H7 (cell line): ENCODE results near the gene AR. TPM values are rescaled to one million over a fixed set of nuclear protein-coding genes. Genes with fewer than 3 reads are reported as not detected.
"Not testable (repeated sequence)": the region's sequence is repeated elsewhere in the genome, so short reads cannot be mapped to it uniquely, and the experiment has no call there.

ENCODE experiments used
- DNase-seq: peaks from one replicate; pipeline ENCODE4 v3.0.0; 2012
- H3K27me3 ChIP-seq: 2 replicates; pipeline ENCODE4 v1.6.0; 2011; ENCODE audit warnings: mild to moderate bottlenecking, low read length; ENCODE audit not compliant: control insufficient read depth, insufficient read depth
- H3K36me3 ChIP-seq: replicated peaks from 2 replicates; pipeline ENCODE4 v1.5.1; 2011; ENCODE audit warnings: low read length; ENCODE audit not compliant: control insufficient read depth, insufficient read depth
- H3K4me3 ChIP-seq: 2 replicates; pipeline ENCODE4 v1.5.1; 2011; ENCODE audit warnings: low read depth, mild to moderate bottlenecking, control low read depth, low read length, moderate library complexity; ENCODE audit not compliant: insufficient read depth
- total RNA-seq: library from RNA; depleted of rRNA; stranded (reverse); fragments of >200 nt; shearing (Covaris generic); gene quantifications from 2 replicates; pipeline ENCODE4 v1.2.3, GENCODE V29; 2014

Gene AR
- total RNA-seq, 1 experiment from 2014 or later = 8.3 TPM

DNA sequence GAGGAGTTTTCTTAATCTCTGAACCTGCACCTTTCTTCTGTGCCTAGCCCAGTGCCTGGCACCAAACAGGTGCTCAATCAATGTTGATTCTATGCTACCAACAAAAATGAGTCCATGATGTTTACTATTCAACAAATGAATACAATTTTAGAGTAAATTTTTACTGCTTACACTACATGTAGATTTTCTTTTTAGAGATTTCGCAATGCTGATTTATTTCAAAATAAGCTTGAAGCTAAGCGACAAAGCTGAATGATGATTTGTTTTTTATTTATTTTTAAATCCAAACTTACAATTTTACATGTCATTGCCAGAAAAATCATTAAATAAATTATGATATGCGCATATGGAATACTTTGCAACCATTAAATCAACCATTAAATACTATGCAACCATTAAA is 55.7 kb downstream of the AR start:
- no peak for DNase-seq
- Histone ChIP-seq H3K4me3 (no peak overlapping the region), H3K36me3 (no peaks in the 10 kb centered on the region), H3K27me3 (no peaks in the 10 kb centered on the region)

DNA sequence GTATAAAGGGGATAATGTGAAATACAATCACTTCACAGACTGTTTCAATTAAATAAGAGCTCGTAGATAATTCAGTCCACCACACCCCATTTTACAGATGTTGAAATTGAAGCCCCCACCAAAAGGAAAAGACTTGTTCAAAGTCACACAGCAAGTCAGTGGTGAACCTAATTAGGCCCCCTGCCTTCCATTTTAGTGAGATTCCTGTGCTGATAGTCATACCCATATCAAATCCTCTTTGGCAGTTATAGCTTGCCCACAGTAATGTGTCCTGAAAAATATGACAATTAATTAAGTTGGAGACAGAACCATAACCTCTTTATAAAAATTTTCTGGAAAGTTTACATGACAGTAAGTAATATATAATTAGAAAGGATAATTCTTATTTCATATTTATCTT is 58.0 kb downstream of the AR start:
- Histone ChIP-seq H3K36me3 (no peaks in the 10 kb centered on the region), H3K4me3 (no peak overlapping the region), H3K27me3 (no peaks in the 10 kb centered on the region)
- no peak for DNase-seq

DNA sequence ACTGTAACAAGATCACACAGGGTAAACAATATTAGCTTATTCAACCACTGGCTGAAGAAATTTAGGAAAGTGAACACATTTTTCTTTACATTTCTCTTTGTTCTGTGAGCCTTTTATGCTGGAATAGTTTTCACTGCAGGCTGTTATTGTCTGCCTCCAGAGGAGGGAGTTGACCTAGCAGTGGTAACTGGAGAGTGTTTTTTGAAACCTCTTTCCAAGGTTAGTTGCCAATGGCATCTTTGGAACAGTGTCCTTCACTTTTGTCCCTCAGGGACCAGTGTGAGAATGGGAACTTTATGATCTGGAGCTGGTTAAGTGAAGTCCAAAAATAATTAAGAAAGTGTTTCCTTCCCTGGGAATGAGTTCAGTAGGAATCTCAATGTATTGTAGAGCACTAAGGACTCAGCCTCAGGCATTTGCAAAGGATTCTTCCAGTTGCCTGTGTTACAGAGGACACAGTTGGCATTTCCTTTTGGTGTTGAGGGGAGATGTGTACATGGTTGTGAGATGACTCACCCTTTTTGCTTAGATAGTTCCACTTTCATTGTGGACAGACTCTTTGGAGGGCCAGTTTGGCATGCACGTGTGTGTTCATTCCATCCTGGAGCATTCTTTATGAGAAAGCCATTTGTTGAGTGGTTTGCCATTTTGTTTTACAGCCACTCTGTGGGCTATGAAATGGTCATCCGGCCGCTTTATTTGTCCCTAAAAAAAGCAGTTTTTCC is 61.3 kb downstream of the AR start:
- DNase-seq = no peak
- Histone ChIP-seq H3K4me3 (no peak overlapping the region), H3K27me3 (no peaks in the 10 kb centered on the region), H3K36me3 (no peaks in the 10 kb centered on the region)

DNA sequence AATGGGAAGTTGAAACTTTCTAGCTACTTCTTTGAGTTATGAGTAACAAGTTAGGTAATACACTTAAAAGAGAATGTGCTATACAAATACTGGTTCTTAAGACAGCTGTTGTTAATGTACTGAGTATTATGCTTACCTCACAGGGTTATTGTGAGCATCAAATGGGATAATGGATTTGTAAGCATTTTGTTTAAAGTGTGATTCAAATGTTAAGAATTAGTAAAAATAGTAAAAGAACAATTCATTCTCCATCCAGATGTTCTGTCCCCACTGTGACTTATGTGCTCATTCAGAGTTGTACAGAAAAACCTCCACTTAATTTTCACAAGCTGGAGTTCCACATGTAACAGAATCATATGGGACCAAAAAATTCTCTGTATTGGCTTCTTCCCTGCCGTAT is 63.6 kb downstream of the AR start:
- H3K36me3 ChIP-seq = no peaks in the 10 kb centered on the region
- no peaks in the 10 kb centered on the region for H3K27me3 ChIP-seq
- H3K4me3 ChIP-seq = no peak overlapping the region
- DNase-seq = no peak

DNA sequence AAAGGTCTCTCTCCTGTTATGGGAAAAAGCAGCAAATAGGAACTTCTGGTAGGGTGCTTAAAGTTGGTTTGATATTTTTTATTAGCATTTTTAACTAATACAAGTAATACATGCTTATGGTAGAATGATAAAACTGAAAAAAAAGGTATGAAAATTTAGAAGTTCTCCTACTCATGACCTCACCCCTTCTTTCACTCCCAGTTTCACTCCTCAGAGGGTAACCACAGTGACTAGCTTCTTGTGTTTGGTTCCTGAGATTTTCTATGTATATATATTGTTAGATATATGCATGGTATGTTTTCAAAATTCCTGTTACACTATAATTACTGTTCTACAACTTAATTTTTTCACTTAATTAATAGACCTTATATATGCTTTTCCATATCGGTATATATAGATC is 66.5 kb downstream of the AR start:
- Histone ChIP-seq H3K27me3 (no peaks in the 10 kb centered on the region), H3K4me3 (no peak overlapping the region), H3K36me3 (no peaks in the 10 kb centered on the region)
- DNase-seq = no peak

DNA sequence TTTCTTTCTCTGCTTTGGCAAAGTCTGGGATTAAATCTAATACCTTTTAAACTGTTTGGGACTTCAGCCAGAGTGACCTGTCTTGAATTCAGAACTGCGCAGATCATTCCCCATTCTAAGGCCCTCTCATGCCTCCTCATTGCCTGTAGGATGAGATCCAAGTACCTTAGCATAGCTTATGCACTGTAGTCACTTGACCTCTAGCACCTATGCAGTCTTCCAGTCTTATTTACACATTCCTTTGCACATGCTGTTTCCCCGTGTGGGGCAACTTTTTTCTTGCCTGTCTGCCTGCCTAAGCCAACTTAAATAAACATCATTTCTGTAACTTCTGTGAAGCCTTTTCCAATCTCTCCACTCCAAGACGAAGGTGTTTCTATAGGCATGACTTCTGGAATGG is 68.4 kb downstream of the AR start:
- H3K36me3 ChIP-seq = no peaks in the 10 kb centered on the region
- H3K27me3 ChIP-seq = no peaks in the 10 kb centered on the region
- no peak for DNase-seq
- no peak overlapping the region for H3K4me3 ChIP-seq

DNA sequence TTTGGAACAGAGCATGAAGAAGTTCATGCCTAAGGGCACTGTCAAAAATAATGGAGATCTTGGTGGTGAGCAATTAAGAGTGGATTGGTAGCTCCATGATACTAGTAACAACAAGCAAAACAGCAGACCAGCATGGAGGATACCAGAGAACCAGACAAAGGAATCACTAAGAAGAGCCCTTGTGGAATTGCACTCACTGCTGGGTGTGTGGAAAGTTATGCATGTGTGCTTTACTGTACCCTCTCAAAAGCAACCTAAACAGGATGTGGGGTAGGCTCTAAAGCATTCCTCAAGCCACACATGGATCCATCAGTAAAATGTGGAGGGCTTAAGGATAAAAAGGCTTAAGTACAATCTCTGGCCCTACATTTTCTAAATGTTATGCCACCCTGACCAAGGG is 69.5 kb downstream of the AR start:
- Histone ChIP-seq H3K36me3 (no peaks in the 10 kb centered on the region), H3K27me3 (no peaks in the 10 kb centered on the region), H3K4me3 (no peak overlapping the region)
- DNase-seq = no peak

DNA sequence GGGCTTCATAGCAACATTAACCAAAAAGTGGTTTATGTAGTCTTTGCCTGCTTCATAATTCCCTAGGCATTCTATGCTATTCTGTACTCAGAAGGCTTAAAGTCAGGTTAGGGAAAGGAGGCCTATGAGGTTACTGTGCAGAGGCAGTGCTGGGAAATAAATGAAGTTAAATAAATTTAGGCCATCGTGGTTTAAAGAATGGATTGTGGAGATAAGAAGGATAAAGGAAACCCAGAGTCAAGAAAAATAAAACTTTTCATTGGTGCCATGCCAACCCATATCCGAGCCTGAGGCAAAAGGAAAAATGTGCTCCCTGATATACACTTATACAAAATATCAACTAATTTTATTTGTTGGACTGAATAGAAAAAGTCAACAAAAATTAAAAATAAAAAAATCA is 70.2 kb downstream of the AR start:
- Histone ChIP-seq H3K4me3 (no peak overlapping the region), H3K27me3 (no peaks in the 10 kb centered on the region), H3K36me3 (no peaks in the 10 kb centered on the region)
- DNase-seq = no peak

DNA sequence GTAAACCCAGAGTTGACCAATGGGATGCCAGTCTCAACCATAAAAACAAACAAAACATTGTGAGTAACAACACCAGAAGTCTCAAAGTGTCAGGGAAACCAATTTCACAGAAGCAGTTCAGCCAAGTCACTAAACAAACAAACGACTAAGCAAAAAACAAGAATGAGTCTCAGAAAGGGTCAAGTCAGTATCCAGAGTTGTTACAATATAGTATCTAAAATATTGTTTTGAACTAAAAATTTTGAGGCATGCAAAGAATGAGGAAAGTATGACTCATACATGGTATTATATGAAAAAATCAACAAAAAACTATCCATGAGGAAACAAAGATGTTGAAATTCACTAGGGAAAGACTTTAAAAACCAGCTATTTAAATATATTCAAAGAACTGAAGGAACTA is 70.6 kb downstream of the AR start:
- H3K27me3 ChIP-seq = no peaks in the 10 kb centered on the region
- no peak for DNase-seq
- H3K4me3 ChIP-seq = no peak overlapping the region
- H3K36me3 ChIP-seq = no peaks in the 10 kb centered on the region

DNA sequence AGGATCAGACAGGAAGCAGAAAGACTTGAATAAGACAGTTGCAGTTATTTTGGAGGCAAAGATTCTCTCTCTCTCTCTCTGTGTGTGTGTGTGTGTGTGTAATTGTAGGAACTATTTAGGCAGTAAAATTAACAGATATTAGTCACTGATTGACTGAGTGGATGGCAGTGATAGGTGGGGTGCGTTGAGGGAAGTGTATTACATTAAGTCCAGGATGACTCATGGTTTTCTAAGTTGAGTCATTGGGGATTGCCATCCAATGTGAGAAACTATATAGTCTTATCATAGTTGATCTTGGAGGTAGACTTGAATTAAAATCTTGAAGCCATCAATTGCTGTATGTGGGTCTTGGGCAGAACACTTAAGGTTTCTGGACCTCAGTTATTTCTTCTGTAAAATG is 75.4 kb downstream of the AR start:
- H3K4me3 ChIP-seq = no peak overlapping the region
- DNase-seq = no peak
- no peaks in the 10 kb centered on the region for H3K27me3 ChIP-seq
- no peaks in the 10 kb centered on the region for H3K36me3 ChIP-seq

DNA sequence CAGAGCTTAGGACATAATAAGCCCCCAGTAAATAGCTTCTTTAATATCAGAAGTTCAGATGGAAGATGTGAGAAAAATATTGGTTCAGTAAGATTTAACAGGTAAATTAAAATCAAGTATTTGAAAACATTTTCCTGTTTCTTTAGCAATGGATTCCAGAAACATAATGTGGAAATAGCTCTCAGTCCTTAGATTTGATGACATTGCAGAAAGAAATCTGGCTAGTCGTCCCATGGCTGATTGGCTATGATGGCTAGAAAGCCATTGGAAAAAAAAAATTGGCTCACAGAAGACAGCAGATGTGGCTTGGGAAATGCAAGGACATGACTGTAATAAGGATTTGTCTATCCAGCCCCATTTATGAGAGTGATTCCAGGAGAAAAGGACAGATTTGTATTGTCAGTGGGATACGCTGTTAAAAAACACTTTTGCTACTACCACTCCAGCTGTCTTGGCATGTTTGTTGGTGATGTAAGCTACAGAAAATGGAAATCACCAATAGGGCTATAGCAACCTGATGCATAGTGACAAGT is 78.3 kb downstream of the AR start:
- Histone ChIP-seq H3K36me3 (no peaks in the 10 kb centered on the region), H3K4me3 (no peak overlapping the region), H3K27me3 (no peaks in the 10 kb centered on the region)
- no peak for DNase-seq

DNA sequence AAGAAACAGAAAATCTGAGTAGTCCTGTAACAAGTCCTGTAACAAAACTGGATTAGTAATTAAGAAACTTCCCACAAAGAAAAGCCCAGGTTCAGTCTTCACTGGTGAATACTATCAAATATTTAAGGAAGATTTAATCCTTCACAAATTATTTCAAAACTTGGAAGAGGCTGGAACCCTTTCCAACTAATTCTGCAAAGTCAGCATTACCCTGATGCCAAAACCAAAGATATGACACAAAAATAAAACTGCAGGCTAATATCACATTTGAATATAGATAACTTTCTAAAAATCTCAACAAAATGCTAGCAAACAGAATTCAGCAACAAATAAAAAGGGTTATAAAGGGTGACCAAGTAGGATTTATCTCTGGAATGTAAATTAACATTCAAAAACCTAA is 80.5 kb downstream of the AR start:
- Histone ChIP-seq H3K36me3 (no peaks in the 10 kb centered on the region), H3K27me3 (no peaks in the 10 kb centered on the region), H3K4me3 (no peak overlapping the region)
- no peak for DNase-seq

DNA sequence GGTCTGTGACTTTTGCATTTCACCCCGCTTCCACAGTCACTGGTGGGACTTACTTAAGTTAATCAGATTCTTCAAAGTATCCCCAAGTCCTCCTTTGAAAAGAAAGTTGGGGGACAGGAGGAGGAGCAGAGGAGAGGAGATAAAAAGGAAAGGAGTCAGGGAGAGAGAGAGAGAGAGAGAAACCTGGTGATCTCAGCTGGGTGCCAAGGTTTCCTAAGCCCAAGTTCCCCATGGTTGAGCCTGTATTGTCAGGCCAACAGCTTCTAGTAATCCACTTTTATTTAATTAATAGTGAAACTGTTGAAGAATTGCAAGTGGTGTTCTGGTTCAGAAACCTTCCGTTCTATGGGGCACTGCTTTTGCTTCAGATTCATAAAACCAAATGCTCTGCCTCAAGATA is 91.6 kb downstream of the AR start:
- no peak overlapping the region for H3K4me3 ChIP-seq
- DNase-seq = peak; percentile 4
- no peaks in the 10 kb centered on the region for H3K36me3 ChIP-seq
- H3K27me3 ChIP-seq = no peaks in the 10 kb centered on the region

DNA sequence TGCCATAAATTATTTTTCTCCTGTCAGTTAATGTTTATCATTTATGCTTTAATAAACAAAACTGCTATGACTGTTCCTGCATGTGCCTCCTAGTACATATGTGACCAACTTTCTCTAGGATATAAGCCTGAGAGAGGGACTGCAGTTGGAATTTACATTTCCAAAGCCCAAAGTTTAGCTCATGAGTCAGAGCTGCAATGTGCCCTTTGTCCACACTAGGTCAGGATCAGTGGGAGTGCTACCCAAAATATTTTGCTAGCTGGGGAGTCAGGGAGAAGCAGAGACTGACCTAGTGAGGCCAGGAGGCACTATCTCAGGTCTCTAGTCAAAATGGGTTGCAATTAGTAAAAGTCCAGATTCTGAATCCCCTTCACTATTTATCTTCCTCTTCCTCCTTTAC is 92.7 kb downstream of the AR start:
- Histone ChIP-seq H3K36me3 (no peaks in the 10 kb centered on the region), H3K27me3 (no peaks in the 10 kb centered on the region), H3K4me3 (no peak overlapping the region)
- peak; percentile 6 for DNase-seq

DNA sequence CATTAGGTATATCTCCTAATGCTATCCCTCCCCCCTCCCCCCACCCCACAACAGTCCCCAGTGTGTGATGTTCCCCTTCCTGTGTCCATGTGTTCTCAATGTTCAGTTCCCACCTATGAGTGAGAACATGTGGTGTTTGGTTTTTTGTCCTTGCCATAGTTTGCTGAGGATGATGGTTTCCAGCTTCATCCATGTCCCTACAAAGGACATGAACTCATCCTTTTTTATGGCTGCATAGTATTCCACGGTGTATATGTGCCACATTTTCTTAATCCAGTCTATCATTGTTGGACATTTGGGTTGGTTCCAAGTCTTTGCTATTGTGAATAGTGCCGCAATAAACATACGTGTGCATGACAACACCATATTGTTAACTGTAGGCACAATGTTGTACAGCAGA is 93.5 kb downstream of the AR start:
- not testable (repeated sequence) for DNase-seq

DNA sequence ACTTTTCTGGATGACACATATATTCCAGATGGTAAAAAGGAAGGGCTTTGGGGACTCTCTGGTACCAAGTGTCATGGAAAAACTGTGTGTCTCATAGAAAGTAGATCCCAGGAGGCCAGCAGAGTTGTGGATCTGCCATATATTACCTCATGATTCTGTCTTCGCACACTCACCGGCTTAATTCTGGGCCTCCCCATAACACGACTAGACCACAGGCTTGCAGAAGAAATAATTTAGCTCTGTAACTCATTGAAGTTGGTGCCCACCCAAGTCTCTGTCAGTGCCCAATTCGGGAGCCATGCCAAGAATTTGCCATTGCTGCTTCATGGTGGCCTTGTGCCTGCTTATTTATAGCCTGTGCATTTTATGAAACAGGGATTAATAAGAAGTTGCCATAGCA is 104.5 kb downstream of the AR start:
- no peaks in the 10 kb centered on the region for H3K36me3 ChIP-seq
- H3K27me3 ChIP-seq = no peaks in the 10 kb centered on the region
- no peak for DNase-seq
- H3K4me3 ChIP-seq = no peak overlapping the region

More for the DNA sequence above, 93.5 kb downstream of the AR start:
- not testable (repeated sequence) for H3K36me3 ChIP-seq, H3K4me3 ChIP-seq, H3K27me3 ChIP-seq
